Prostate gland (tissue), 2 donors: ENCODE measurements around the gene SPHK2.

Experiments
- POLR2A ChIP-seq: fragments of 450-650 bp; IDR thresholded peaks from one replicate; pipeline ENCODE4 v1.6.1; 2016; ENCODE audit warnings: antibody characterized with exemption, mild to moderate bottlenecking
- POLR2AphosphoS5 ChIP-seq: sonication (generic); formaldehyde crosslinking; IDR thresholded peaks from one replicate; pipeline ENCODE4 v1.6.1; 2017; ENCODE audit warnings: antibody characterized with exemption
- TF ChIP-seq, protein P1 (sequence below), 4 experiments: fragments of 200-600 bp in 2 of 4; fragments of 450-650 bp in 2 of 4; sonication (generic) in 2 of 4; IDR thresholded peaks; 1 replicate in 3 of 4; 2 replicates in 1 of 4; pipeline ENCODE4 v1.5.1; 2016 to 2019; ENCODE audit warnings: antibody characterized with exemption in 4 of 4, mild to moderate bottlenecking in 2 of 4, moderate library complexity in 2 of 4

DNA sequence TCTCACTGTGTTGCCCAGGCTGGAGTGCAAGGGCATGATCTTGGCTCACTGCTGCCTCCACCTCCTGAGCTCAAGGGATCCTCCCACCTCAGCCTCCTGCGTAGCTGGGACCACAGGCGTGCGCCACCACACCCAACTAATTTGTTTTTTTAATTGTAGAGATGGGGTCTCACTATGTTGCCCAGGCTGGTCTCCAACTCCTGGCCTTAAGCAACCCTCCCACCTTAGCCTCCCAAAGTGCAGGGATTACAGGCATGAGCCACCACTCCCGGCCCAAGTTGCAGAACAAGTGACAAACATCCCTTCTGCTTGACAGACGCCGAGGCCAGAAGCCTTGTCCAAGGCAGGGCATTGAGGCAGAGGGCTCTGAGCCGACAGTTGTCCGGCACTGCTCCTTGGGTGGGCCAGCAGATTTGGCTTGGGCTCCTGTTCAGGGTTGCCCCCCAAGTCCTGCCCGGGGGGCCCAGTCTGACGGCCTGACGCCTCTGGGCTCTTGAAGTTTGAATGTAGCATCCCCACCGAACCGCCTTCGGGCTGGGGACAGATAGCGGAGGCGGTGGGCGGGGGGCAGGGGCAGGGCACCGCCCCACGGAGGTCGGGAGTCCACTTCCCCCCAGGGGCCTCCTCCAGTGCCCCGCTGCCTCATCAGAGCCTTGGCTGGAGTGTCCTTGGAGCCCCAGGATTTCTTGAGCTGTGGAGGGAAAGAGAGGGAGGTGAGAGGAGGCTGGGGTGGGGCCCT is 18.5 kb upstream of the SPHK2 start:
- TF ChIP-seq, protein P1, sequence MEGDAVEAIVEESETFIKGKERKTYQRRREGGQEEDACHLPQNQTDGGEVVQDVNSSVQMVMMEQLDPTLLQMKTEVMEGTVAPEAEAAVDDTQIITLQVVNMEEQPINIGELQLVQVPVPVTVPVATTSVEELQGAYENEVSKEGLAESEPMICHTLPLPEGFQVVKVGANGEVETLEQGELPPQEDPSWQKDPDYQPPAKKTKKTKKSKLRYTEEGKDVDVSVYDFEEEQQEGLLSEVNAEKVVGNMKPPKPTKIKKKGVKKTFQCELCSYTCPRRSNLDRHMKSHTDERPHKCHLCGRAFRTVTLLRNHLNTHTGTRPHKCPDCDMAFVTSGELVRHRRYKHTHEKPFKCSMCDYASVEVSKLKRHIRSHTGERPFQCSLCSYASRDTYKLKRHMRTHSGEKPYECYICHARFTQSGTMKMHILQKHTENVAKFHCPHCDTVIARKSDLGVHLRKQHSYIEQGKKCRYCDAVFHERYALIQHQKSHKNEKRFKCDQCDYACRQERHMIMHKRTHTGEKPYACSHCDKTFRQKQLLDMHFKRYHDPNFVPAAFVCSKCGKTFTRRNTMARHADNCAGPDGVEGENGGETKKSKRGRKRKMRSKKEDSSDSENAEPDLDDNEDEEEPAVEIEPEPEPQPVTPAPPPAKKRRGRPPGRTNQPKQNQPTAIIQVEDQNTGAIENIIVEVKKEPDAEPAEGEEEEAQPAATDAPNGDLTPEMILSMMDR (IDR thresholded peaks at IDR 0.05): no peak
- TF ChIP-seq POLR2A: no peak
- no peak for TF ChIP-seq POLR2AphosphoS5
